Right lobe of liver (tissue), 4 donors: Measurements from ENCODE around the gene UPK3BL1.
"Not testable (repeated sequence)": the region's sequence is repeated elsewhere in the genome, so short reads cannot be mapped to it uniquely, and the experiment has no call there.

Experiments used
- CTCF ChIP-seq, 4 donors: fragments of 200-600 bp in 3 of 4; fragments of 450-650 bp in 1 of 4; IDR thresholded peaks; one replicate each; pipeline versions ENCODE4 v1.5.1 to v1.8.0; 2016 to 2022; ENCODE audit warnings: antibody characterized with exemption in 4 of 4, mild to moderate bottlenecking in 2 of 4
- POLR2A ChIP-seq: fragments of 450-650 bp; IDR thresholded peaks from one replicate; pipeline ENCODE4 v1.6.1; 2017; ENCODE audit warnings: antibody characterized with exemption, mild to moderate bottlenecking
- donor health status: DM: no; HTN: no; CAD: no.
- donor health status: DM: no; HTN: no; CAD: no.
- donor health status: DM: no; HTN: yes; CAD: no.

GRCh38 chr7:102688299-102689036, 45.9 kb upstream of the UPK3BL1 start:
- TF ChIP-seq CTCF (IDR thresholded peaks at IDR 0.05); POLR2A: not testable (repeated sequence)
